Tibial nerve (tissue), 4 donors: Measurements from ENCODE around the gene ZNF624.

Source experiments
- CTCF ChIP-seq, 5 experiments: fragments of 200-600 bp in 3 of 5; fragments of 450-650 bp in 2 of 5; sonication (generic) in 3 of 5; IDR thresholded peaks; one replicate each; pipeline ENCODE4 v1.5.1; 2016 to 2019; ENCODE audit warnings: antibody characterized with exemption in 5 of 5, mild to moderate bottlenecking in 3 of 5, moderate library complexity in 2 of 5
- EP300 ChIP-seq, 2 donors: sonication (generic); formaldehyde crosslinking; IDR thresholded peaks; one replicate each; pipeline ENCODE4 v1.6.1; 2017; ENCODE audit warnings: antibody characterized with exemption in 2 of 2, mild to moderate bottlenecking in 1 of 2
- POLR2A ChIP-seq, 2 donors: fragments of 450-650 bp; IDR thresholded peaks; one replicate each; pipeline ENCODE4 v1.6.1; 2017; ENCODE audit warnings: antibody characterized with exemption in 2 of 2, mild to moderate bottlenecking in 2 of 2, moderate library complexity in 2 of 2

GRCh38 chr17:16661217-16661616 lies 7.6 kb upstream of the ZNF624 start:
- no peak for TF ChIP-seq EP300 (IDR thresholded peaks at IDR 0.05)
- TF ChIP-seq POLR2A (IDR thresholded peaks at IDR 0.05) = no peak
- no peak for TF ChIP-seq CTCF (IDR thresholded peaks at IDR 0.05)
